GM08714 (cell line): Measurements from ENCODE around the gene SSPN.

Experiments used
- H3K4me3 ChIP-seq: fragments of 200-500 bp; sonication (Bioruptor generic); 2 replicates; pipeline ENCODE4 v1.5.1; 2014; ENCODE audit warnings: mild to moderate bottlenecking, low read length, inconsistent platforms
- ZNF274 ChIP-seq: IDR thresholded peaks from 2 replicates; pipeline ENCODE4 v1.6.1; 2012; ENCODE audit warnings: mild to moderate bottlenecking, low read depth, low read length

Gene SSPN

DNA sequence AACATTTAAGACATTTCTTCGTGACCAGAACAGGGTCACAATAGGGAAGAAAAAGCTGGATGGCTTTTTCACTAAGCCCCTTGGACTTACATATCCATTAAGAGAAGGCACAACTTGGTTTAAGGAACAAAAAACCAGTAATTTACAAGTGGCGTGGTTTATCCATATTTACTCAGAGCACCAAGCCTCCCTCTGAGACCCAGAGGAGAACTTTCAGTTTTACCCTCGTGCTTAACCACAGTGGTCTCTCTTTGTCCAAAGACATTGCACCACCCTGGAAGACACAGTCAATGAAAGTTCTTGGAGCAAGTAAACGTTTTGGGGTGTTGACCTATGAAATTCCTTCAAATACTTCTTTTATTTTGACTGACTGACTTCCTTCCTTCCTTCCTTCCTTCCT lies 52.5 kb downstream of the SSPN start:
- TF ChIP-seq ZNF274 = no peak

DNA sequence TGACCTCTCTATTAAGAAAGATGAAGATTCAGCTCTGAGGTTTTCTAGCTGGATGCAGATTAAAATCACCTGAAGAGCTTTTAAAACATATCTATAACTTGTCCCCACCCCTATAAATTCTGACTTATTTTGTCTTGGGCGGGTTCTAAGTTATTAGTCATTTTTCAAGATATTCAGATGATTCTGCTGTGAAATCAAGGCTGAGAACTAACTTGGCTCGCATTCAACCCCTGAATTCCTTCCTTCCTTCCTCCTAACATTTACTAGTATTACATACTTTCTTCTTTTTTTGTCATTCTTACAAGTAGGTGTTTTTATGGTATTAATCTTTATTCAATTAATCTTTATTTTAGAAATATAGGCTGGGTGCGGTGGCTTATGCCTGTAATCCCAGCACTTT lies 55.4 kb downstream of the SSPN start:
- TF ChIP-seq ZNF274 = no peak
- no peak overlapping the region for H3K4me3 ChIP-seq

More for the DNA sequence above, 52.5 kb downstream of the SSPN start:
- no peak overlapping the region for H3K4me3 ChIP-seq

DNA sequence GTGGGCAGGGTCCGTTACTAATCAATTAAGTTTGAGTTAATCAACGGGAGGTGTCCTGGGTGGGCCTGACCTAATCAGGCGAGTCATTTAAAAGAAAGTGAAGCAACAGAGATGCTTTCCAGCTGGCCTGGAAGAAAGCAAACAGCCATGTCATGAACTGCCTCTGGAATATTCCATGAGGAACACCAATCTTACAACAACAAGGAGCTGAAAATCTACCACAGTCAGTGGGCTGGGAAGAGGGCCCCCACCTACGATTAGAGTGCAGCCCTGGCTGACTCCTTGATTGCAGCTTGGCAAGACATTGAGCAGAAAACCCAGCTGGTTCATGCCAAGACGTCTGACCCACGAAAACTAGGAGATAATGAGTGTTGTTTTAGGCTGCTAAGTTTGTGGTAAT lies 56.2 kb downstream of the SSPN start:
- no peak overlapping the region for H3K4me3 ChIP-seq
- no peak for TF ChIP-seq ZNF274

DNA sequence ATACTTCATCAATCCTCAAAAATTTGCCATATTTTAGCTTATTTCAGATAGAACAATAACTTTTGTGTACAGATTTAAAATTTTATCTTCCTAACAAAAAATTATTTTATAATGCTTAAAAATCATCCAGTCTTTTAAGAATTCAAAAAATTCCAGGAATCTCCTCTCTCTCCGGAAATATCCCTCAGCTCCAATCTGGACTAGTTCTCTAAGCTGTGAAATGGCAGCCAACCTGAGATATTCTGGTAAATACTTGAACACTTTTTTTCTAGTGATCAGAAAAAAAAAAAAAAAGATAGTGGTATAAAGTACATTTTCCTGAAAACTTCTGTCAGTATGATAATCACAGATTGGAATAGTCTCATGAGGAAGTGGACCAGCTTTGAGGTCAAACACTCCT lies 57.6 kb downstream of the SSPN start:
- no peak for TF ChIP-seq ZNF274
- H3K4me3 ChIP-seq = no peak overlapping the region

DNA sequence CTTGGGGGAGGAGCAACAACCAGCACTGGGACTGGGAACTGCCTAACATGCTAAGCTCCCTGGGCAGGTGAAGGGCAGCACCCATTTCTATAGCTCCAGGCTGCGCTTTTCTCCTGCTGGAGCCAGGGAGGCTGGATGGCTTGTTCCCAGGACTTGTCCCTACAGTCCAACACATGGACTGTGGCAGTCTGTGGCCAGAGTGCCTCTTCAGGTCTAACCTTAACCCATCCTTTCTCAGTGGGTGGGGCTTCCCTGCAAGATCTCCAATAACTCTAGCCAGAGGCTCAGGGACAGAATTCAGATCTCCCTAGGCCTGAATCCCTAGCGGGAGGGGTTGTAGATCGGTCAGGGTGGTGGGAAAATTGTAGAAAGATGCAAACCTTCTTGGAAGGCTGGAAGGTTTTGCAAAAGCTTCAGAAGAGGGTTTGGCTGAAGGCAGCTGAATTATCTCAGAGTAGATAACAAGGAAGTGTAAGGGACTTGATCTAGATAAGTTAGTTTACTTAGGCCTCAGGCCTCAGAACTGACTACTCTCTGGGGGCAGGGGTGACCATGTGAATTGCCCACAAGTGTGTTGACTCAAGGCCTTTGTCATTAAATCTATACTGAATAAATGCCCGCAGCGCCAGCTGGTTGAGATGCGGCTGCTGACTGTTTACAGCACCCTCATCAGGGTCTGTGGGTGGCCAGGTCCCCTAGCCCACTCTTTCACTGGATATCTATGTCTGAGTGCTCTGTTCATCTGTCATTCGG lies 60.7 kb downstream of the SSPN start:
- H3K4me3 ChIP-seq = no peak overlapping the region
- TF ChIP-seq ZNF274 = no peak

DNA sequence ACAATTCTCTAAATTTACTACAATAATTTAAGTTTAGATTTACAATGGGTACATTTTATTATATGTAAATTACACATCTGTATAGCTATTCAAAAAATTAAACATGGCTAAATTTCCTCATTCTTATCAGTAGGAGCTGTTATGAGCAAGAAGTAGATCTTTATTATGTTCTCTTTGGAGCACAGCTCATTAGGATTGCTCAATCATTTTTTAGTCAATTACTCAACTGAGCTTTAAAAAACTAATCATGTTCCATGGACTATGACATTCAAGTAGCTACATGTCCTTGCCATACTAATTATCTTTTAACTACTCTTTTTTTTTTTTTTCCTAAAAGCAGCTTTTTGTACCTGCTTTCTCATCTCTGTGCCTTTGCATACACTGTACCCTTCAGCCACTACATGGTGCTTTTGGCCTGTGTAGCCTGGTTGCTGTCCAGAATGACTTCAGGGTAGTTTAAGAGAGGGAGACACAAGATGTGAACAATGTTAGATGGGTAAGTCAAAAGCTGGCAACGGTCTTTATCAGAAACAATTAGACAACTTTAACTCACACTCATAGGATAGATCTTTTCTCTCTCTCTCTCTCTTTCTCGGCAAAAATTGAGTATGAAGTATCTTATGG lies 69.0 kb downstream of the SSPN start:
- no peak for TF ChIP-seq ZNF274
- no peak overlapping the region for H3K4me3 ChIP-seq

DNA sequence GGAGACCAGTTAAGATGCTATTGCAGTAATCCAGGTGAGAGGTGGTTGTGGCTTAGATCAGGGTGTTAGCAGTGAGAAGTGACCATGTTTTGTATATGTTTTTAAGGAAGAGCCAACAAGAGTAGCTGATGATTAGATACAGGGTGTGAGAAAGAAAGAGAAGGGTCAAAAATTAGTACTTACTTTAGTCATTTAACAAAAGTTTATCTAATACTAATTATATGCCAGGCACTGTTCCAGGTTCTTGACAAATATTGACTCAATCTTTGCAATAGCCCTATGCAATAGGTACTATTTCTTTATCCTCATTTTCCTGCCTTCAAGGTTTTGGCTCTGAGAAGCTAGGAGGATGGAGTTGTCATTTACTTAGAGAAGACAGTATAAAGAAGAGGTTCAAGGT lies 70.2 kb downstream of the SSPN start:
- TF ChIP-seq ZNF274 = no peak
- no peak overlapping the region for H3K4me3 ChIP-seq

DNA sequence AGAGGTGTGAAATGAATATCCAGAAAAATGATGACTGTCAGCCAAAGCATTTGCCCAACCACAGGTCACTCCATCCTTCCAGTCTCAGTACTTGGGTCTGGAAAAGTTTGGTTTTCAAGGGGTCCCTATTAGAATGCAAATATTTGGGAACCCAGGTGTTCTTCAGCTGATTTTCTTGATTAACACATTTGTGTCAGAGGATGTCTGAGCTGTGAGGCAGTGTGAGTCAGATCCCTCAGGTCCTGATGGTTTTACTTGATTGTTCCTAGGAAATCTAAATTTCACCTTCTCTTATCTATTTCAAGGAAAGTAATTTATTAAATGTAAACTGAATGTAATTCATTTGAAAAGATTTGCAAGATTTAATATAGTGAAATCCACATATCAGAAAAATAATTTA lies 71.5 kb downstream of the SSPN start:
- no peak for TF ChIP-seq ZNF274
- no peak overlapping the region for H3K4me3 ChIP-seq

DNA sequence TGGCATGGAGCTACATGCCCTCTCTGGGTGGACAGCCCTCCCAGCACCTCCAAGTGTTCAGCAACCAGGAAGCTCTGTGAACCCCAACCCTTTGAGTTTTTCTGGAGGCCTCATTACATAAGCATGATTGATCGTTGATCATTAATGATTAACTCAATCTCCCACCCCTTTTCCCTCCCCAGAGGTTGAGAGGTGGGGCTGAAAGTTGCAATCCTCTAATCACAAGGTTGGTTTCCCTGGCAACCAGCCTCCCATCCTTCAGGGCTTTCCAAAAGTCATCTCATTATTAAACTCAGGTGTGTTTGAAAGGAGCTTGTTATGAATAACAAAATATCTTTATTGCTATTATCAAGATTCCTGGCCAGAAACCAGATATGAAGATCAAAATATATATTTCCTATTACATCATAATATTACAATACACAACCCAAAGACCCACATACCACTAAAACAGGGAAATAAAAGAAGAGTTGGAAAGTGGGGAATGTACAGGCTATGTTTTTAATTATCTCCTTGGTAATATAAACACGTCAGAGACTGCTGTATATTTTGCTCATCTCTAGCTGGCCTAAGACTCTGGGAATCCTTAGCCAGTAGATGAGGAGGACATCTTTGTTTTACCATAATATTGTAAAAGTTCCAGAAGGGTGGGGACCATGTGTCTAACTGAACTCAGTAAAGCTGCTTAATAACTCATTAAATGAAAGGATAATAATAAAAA lies 73.6 kb downstream of the SSPN start:
- no peak overlapping the region for H3K4me3 ChIP-seq
- no peak for TF ChIP-seq ZNF274

DNA sequence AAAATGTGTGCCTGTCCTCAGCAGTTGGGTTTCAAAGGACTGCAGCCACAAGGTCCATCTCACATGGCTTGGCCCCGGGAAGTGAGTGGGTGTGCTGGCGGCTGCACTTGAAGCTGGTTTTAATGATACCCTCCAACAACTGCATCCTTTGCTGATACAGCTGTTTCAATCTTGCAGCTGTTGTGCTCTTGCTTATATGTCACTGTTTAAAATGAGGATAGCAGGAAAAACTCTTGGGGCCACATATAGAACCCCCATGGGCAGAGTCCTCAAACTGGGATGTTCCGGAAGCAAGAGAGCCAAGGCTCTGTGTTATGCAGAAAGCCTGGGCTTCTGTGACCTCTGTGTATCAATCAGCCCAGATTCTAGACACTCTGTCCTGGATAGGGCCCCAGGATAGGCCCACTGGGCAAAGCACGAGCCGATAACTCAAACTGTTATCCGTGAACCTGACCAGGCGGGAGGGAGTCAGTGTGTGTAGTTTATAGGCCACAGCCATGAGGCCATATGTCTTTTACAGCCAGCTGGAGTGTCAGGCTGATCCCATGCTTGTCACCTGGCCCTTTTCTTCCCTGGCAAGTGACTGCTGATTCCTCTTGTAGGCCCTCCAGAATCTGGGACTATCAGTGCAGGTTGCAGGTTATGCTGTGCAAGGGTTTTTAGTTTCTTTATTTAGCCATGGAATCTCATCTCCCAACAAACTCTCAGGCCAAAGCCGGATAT lies 74.3 kb downstream of the SSPN start:
- H3K4me3 ChIP-seq = no peak overlapping the region
- no peak for TF ChIP-seq ZNF274

DNA sequence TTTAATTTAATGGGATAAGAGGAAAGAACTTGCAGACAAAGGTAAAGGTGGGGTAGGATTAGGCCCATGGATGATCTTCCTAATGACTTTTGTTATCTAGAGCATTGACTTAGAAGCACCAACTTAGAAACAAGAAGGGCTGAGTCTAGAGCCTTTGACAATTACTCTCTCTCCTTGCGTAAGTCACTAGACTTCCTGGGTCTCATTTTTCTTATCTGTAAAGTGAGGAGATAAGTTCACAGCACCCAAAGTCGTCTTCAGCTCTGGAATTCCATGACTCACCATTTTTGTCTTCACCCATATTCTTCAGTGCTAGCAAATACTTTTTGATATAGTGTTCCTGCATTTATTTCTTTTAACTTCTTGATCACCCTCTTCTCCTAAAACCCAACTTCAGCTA lies 75.7 kb downstream of the SSPN start:
- no peak for TF ChIP-seq ZNF274
- H3K4me3 ChIP-seq = no peak overlapping the region

DNA sequence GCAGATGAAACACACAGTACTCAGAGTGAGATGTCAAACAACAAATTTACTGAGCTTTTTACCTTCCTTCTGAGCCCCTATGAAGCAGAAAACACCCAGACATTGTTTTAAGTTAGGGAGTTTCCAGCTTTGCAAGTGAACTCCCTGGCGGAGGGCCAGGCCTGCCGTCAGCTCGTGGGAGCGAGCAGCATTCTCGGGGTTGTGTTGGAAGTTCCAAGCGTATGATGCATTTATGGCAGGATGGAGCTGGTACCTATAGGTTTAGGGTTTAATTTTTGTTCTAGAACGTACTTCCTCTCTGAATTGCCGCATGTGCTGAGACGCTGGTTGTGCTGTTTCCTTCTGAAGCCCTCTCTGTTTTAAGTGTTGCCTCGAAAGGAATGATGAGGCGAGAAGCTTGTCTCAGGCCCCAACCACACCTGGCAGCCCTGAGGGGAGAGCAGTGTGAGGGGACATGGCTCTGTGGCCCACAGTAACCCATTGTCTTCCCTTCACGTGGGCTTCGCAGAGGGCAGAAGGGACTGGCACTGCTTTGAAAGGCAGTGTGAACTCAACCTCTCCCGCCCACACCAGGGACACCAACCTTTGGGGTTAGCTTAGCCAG lies 76.6 kb downstream of the SSPN start:
- H3K4me3 ChIP-seq = no peak overlapping the region
- TF ChIP-seq ZNF274 = no peak

DNA sequence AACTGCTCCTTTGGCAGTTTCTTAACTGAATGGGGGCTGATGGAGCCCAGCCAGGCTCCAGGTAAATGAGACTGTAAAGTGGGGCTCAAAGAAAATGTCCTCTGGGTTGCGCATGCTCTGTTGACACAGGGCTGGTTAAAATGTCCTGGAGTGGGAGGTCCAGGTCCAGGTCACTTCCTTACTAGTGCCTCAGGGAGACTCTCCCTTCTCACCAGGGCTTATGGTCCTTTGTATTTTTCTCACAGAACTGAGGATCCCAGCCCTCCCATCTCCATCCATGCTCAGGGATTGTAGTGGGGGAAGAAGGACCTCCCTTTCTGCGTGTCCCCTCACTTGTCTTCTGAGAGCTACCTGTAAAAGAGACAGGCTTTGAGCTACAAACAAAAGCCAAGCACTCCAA lies 77.5 kb downstream of the SSPN start:
- H3K4me3 ChIP-seq = no peak overlapping the region
- TF ChIP-seq ZNF274 = no peak

DNA sequence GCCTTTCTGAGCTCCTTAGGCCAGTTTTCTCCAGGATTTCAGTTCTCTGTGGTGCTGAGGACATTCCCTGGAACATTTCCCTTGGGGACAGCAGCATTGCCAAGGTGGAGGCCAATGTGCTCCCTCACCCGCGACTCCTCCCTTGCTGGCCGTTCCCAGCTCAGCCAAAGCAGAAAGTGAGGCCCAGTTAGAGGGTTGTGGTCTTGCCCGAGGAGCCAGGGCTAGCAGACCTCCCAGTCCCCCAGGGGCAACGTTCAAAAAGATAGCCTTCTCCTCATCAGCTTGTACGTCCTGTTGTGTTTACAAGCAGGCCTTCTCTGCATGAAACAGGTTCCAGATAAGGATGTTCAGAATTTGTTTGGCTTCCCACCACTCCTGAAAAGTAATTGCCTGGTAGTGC lies 78.4 kb downstream of the SSPN start:
- no peak for TF ChIP-seq ZNF274
- no peak overlapping the region for H3K4me3 ChIP-seq
